Subcutaneous abdominal adipose tissue (tissue), 5 donors: Measurements from ENCODE around the gene DCANP1.

Experiments used
- H3K27ac ChIP-seq: one replicate; pipeline ENCODE4 v1.7.0; 2013; ENCODE audit warnings: low read depth, mild to moderate bottlenecking, inconsistent platforms, low read length, moderate library complexity
- H3K27me3 ChIP-seq, 5 donors: one replicate each; pipeline ENCODE4 v1.7.0; 2013; ENCODE audit warnings: low read length in 5 of 5, inconsistent platforms in 1 of 5; ENCODE audit not compliant: control insufficient read depth in 5 of 5, insufficient read depth in 4 of 5
- H3K36me3 ChIP-seq, 5 donors: one replicate each; pipeline ENCODE4 v1.7.0; 2013; ENCODE audit warnings: low read length in 5 of 5; ENCODE audit not compliant: control insufficient read depth in 5 of 5, insufficient read depth in 5 of 5
- H3K4me1 ChIP-seq, 5 donors: one replicate each; pipeline ENCODE4 v1.7.0; 2013; ENCODE audit warnings: low read length in 5 of 5, mild to moderate bottlenecking in 3 of 5, moderate library complexity in 1 of 5; ENCODE audit not compliant: control insufficient read depth in 5 of 5, insufficient read depth in 5 of 5
- H3K4me3 ChIP-seq, 5 donors: one replicate each; pipeline ENCODE4 v1.7.0; 2013; ENCODE audit warnings: low read length in 5 of 5, low read depth in 1 of 5
- H3K9ac ChIP-seq, 5 donors: one replicate each; pipeline ENCODE4 v1.7.0; 2013; ENCODE audit warnings: low read length in 5 of 5, mild to moderate bottlenecking in 4 of 5, moderate library complexity in 3 of 5
- H3K9me3 ChIP-seq, 5 donors: one replicate each; pipeline ENCODE4 v1.7.0; 2013; ENCODE audit warnings: low read length in 5 of 5; ENCODE audit not compliant: control insufficient read depth in 5 of 5
- donor health status: healthy.
- donor health status: healthy.
- donor health status: healthy.
- donor health status: healthy.
- donor health status: healthy.

DCANP1 gene

GRCh38 chr5:135481387-135481786 lies 34.2 kb upstream of the DCANP1 start:
- Histone ChIP-seq H3K27me3 (peaks cover 7 to 34% (median 24%) of the 10 kb centered on the region in 5 donors), H3K36me3 (no peaks in the 10 kb centered on the region), H3K9me3 (no peaks in the 10 kb centered on the region)

GRCh38 chr5:135480511-135480910 lies 33.4 kb upstream of the DCANP1 start:
- Histone ChIP-seq H3K9me3 (no peaks in the 10 kb centered on the region), H3K27ac (no peak overlapping the region), H3K4me3 (no peak overlapping the region), H3K4me1 (no peaks in the 10 kb centered on the region), H3K9ac (no peak overlapping the region), H3K36me3 (no peaks in the 10 kb centered on the region), H3K27me3 (peaks cover 7 to 26% (median 22%) of the 10 kb centered on the region in 5 donors)

More at GRCh38 chr5:135481387-135481786, 34.2 kb upstream of the DCANP1 start:
- no peaks in the 10 kb centered on the region for H3K4me1 ChIP-seq
- no peak overlapping the region for H3K4me3 ChIP-seq
- no peak overlapping the region for H3K27ac ChIP-seq
- H3K9ac ChIP-seq = no peak overlapping the region

GRCh38 chr5:135478938-135479337 lies 31.8 kb upstream of the DCANP1 start:
- no peak overlapping the region for H3K27ac ChIP-seq
- H3K36me3 ChIP-seq = no peaks in the 10 kb centered on the region
- no peak overlapping the region for H3K9ac ChIP-seq
- H3K4me1 ChIP-seq = no peaks in the 10 kb centered on the region
- H3K27me3 ChIP-seq = peaks cover 7 to 27% (median 21%) of the 10 kb centered on the region in 5 donors
- no peaks in the 10 kb centered on the region for H3K9me3 ChIP-seq
- no peak overlapping the region for H3K4me3 ChIP-seq

GRCh38 chr5:135477613-135478066 lies 30.5 kb upstream of the DCANP1 start:
- Histone ChIP-seq H3K9me3 (no peaks in the 10 kb centered on the region), H3K4me1 (no peaks in the 10 kb centered on the region), H3K36me3 (no peaks in the 10 kb centered on the region), H3K27me3 (peaks cover 7 to 31% (median 21%) of the 10 kb centered on the region in 5 donors), H3K9ac (no peak overlapping the region), H3K27ac (no peak overlapping the region), H3K4me3 (no peak overlapping the region)

- H3K27me3 ChIP-seq = peaks cover 7 to 34% (median 21%) of the 10 kb centered on the region in 5 donors
- H3K27ac ChIP-seq = no peak overlapping the region
- no peak overlapping the region for H3K9ac ChIP-seq
- no peaks in the 10 kb centered on the region for H3K9me3 ChIP-seq
- H3K4me3 ChIP-seq = no peak overlapping the region
- H3K36me3 ChIP-seq = no peaks in the 10 kb centered on the region
- H3K4me1 ChIP-seq = no peaks in the 10 kb centered on the region
These were observed 29.8 kb upstream of the DCANP1 start for GRCh38 chr5:135476615-135477581.

- peaks cover under 1 to 27% (median 17%) of the 10 kb centered on the region in 5 donors for H3K27me3 ChIP-seq
- no peak overlapping the region for H3K9ac ChIP-seq
- no peaks in the 10 kb centered on the region for H3K36me3 ChIP-seq
- H3K4me1 ChIP-seq = no peaks in the 10 kb centered on the region
- no peak overlapping the region for H3K27ac ChIP-seq
- no peak overlapping the region for H3K4me3 ChIP-seq
- no peaks in the 10 kb centered on the region for H3K9me3 ChIP-seq
These were observed 27.0 kb upstream of the DCANP1 start for GRCh38 chr5:135473956-135474670.

- H3K4me1 ChIP-seq = no peaks in the 10 kb centered on the region
- no peaks in the 10 kb centered on the region for H3K9me3 ChIP-seq
- H3K27me3 ChIP-seq = peaks cover 0 to 25% (median 13%) of the 10 kb centered on the region in 5 donors
- H3K27ac ChIP-seq = no peak overlapping the region
- H3K9ac ChIP-seq = no peak overlapping the region
- no peak overlapping the region for H3K4me3 ChIP-seq
- no peaks in the 10 kb centered on the region for H3K36me3 ChIP-seq
These were observed 25.0 kb upstream of the DCANP1 start for GRCh38 chr5:135472141-135472540.

GRCh38 chr5:135471726-135472125 lies 24.6 kb upstream of the DCANP1 start:
- Histone ChIP-seq H3K27me3 (peaks cover 0 to 24% (median 12%) of the 10 kb centered on the region in 5 donors), H3K4me1 (peaks cover 0 to under 1% (median 0%) of the 10 kb centered on the region in 5 donors), H3K9ac (no peak overlapping the region), H3K9me3 (no peaks in the 10 kb centered on the region), H3K36me3 (no peaks in the 10 kb centered on the region), H3K27ac (no peak overlapping the region), H3K4me3 (no peak overlapping the region)

- Histone ChIP-seq H3K9me3 (no peaks in the 10 kb centered on the region), H3K27me3 (peaks cover 0 to 30% (median 17%) of the 10 kb centered on the region in 5 donors), H3K9ac (no peak overlapping the region)
These were observed 22.8 kb upstream of the DCANP1 start for GRCh38 chr5:135469911-135470310.

GRCh38 chr5:135468541-135468940 lies 21.4 kb upstream of the DCANP1 start:
- H3K27me3 ChIP-seq = peaks cover 0 to 26% (median 17%) of the 10 kb centered on the region in 5 donors

More at GRCh38 chr5:135469911-135470310, 22.8 kb upstream of the DCANP1 start:
- Histone ChIP-seq H3K36me3 (no peaks in the 10 kb centered on the region), H3K4me3 (no peak overlapping the region), H3K27ac (no peak overlapping the region), H3K4me1 (peaks cover 0 to 8% (median 6%) of the 10 kb centered on the region in 5 donors)

More at GRCh38 chr5:135468541-135468940, 21.4 kb upstream of the DCANP1 start:
- H3K9ac ChIP-seq = no peak overlapping the region
- H3K36me3 ChIP-seq = no peaks in the 10 kb centered on the region
- no peak overlapping the region for H3K4me3 ChIP-seq
- peaks cover 0 to 8% (median 6%) of the 10 kb centered on the region in 5 donors for H3K4me1 ChIP-seq
- no peaks in the 10 kb centered on the region for H3K9me3 ChIP-seq
- H3K27ac ChIP-seq = no peak overlapping the region
